ENCODE results near the gene STK11. TPM values are rescaled to one million over a fixed set of nuclear protein-coding genes. Genes with fewer than 3 reads are reported as not detected.

The STK11 gene
- total RNA-seq, 2 experiments from 2014 or later = 76.5 to 78.4 TPM

DNA sequence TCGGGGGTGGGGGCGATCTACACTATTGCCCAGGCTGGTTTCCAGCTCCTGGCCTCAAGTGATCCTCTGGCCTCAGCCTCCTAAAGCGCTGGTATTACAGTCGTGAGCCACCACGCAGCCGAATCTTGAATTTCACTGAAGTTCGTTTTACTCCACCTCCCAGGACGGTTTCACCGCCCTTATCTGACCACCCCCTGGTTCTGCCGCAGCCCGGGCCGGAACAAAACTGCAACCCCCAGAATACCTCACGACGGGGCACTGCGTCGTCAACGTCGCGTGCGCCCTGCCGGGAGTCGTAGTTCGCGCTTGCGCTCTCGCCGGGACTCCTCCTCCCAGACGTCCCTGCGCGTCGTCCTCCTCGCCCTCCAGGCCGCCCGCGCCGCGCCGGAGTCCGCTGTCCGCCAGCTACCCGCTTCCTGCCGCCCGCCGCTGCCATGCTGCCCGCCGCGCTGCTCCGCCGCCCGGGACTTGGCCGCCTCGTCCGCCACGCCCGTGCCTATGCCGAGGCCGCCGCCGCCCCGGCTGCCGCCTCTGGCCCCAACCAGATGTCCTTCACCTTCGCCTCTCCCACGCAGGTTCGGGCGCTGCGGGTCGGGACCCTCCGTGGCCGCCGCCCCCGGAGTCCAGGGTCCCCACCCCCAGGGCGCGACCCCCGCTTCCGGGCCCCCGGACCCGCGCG, 36.0 kb downstream of the STK11 start, which contains the start of gene ATP5F1D:
Gene ATP5F1D (plus strand): TSS at position 335 of the 679 bp plus-strand sequence. CDS start 100 bp downstream, at position 435.
- intact Hi-C loops (cut with micrococcal nuclease; ENCODE audit: unreplicated experiment) = loop anchor here (2.0 kb wide), 1 partner anchor 109 kb away; no protein-coding TSS in a partner anchor
- no TSS peak for BruUV-seq (replicated peaks)
- Histone ChIP-seq H3K9me2 (ENCODE audit: insufficient read depth, low read length) (no peaks in the 10 kb centered on the region), H2AFZ (ENCODE audit: low read length) (peak within 1 kb of the TSS; percentile 57; the same call in 1 of the 2 replicates), H3K4me2 (ENCODE audit: low read length) (peak within 1 kb of the TSS; percentile 86), H3K4me1 (ENCODE audit: insufficient read depth, low read length, poor library complexity, severe bottlenecking) (peaks cover 48% of the 10 kb centered on the region), H3K4me3 (ENCODE audit: low read depth, low read length, poor library complexity, severe bottlenecking) (peak within 1 kb of the TSS; percentile 89), H3K36me3 (ENCODE audit: insufficient read depth, low read length) (peaks cover 27% of the 10 kb centered on the region; the same call in 1 of the 2 replicates), H3K9me3 (ENCODE audit: low read length) (no peaks in the 10 kb centered on the region), H3K79me2 (ENCODE audit: insufficient read depth, low read depth, low read length) (peaks cover 18% of the 10 kb centered on the region; the same call in 1 of the 2 replicates), H4K20me1 (ENCODE audit: insufficient read depth, low read length) (no peaks in the 10 kb centered on the region), H3K27ac (ENCODE audit: low read depth, low read length, poor library complexity, severe bottlenecking) (peak within 1 kb of the TSS; percentile 50)
- ChIA-PET CTCF (ENCODE audit: unreplicated experiment) (no interaction called here), POLR2A (interaction anchor here (1.0 to 1.2 kb wide), 2 partner anchors 27 to 165 kb away, joined by 8 to 9 read pairs; no protein-coding TSS in a partner anchor)
- peak; percentile 96 for DNase-seq (ENCODE audit: low spot score)
- TF ChIP-seq EZH2phosphoT487 (IDR thresholded peaks at IDR 0.05; ENCODE audit: borderline replicate concordance, low read depth, low read length) = no peak
- TF ChIP-seq, protein P1, sequence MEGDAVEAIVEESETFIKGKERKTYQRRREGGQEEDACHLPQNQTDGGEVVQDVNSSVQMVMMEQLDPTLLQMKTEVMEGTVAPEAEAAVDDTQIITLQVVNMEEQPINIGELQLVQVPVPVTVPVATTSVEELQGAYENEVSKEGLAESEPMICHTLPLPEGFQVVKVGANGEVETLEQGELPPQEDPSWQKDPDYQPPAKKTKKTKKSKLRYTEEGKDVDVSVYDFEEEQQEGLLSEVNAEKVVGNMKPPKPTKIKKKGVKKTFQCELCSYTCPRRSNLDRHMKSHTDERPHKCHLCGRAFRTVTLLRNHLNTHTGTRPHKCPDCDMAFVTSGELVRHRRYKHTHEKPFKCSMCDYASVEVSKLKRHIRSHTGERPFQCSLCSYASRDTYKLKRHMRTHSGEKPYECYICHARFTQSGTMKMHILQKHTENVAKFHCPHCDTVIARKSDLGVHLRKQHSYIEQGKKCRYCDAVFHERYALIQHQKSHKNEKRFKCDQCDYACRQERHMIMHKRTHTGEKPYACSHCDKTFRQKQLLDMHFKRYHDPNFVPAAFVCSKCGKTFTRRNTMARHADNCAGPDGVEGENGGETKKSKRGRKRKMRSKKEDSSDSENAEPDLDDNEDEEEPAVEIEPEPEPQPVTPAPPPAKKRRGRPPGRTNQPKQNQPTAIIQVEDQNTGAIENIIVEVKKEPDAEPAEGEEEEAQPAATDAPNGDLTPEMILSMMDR (conservative IDR thresholded peaks at IDR 0.05; ENCODE audit: low read length) = no peak

DNA sequence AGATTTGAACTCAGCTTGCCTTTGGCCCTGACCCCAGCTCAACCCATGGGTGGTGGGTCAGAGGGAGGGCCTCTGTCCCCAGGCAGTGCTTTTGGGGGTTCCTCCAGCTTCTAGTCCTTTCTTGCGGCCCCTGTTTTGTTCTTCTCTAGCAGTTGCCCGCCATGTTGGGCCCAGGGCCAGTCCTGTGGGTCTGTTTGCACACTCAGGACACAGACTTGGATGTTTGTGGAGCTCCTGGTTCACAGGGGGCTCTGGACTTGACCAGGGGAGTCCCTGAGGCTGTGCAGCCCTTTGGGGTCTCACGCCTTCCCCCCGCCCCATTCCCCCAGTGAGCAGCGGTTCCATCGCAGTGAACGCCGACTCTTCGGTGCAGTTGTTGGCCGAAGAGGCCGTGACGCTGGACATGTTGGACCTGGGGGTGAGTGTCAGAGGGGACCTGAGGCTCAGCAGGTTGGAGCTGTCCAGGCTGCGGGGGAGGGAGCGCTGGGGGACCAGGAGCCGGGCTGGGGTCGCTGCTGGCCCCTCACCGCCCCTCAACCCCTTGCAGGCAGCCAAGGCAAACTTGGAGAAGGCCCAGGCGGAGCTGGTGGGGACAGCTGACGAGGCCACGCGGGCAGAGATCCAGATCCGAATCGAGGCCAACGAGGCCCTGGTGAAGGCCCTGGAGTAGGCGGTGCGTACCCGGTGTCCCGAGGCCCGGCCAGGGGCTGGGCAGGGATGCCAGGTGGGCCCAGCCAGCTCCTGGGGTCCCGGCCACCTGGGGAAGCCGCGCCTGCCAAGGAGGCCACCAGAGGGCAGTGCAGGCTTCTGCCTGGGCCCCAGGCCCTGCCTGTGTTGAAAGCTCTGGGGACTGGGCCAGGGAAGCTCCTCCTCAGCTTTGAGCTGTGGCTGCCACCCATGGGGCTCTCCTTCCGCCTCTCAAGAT, 38.5 kb downstream of the STK11 start:
- peak overlapping the region; percentile 89 for H3K4me3 ChIP-seq (ENCODE audit: low read depth, low read length, poor library complexity, severe bottlenecking)
- TSS peak; percentile 77 for BruUV-seq (replicated peaks)

More for the DNA sequence above, 38.5 kb downstream of the STK11 start:
- Histone ChIP-seq H3K36me3 (ENCODE audit: insufficient read depth, low read length) (peaks cover 27% of the 10 kb centered on the region), H3K9me2 (ENCODE audit: insufficient read depth, low read length) (no peaks in the 10 kb centered on the region), H3K4me1 (ENCODE audit: insufficient read depth, low read length, poor library complexity, severe bottlenecking) (peaks cover 58% of the 10 kb centered on the region), H3K27ac (ENCODE audit: low read depth, low read length, poor library complexity, severe bottlenecking) (peak overlapping the region; percentile 63), H3K79me2 (ENCODE audit: insufficient read depth, low read depth, low read length) (peaks cover 18% of the 10 kb centered on the region; the same call in 1 of the 2 replicates), H4K20me1 (ENCODE audit: insufficient read depth, low read length) (no peaks in the 10 kb centered on the region), H3K4me2 (ENCODE audit: low read length) (peak overlapping the region; percentile 86), H2AFZ (ENCODE audit: low read length) (no peak overlapping the region), H3K9me3 (ENCODE audit: low read length) (no peaks in the 10 kb centered on the region)
- no peak for TF ChIP-seq EZH2phosphoT487 (IDR thresholded peaks at IDR 0.05; ENCODE audit: borderline replicate concordance, low read depth, low read length)
- TF ChIP-seq, protein P1 (conservative IDR thresholded peaks at IDR 0.05; ENCODE audit: low read length) = peak; percentile 92
- POLR2A ChIA-PET = interaction anchor here (0.6 to 2.9 kb wide), 7 partner anchors 9 to 186 kb away, joined by 3 to 23 read pairs (median 4); partner anchors contain the start of gene CIRBP
- peak; percentile 91 for DNase-seq (ENCODE audit: low spot score)
- CTCF ChIA-PET (ENCODE audit: unreplicated experiment) = interaction anchor here (0.6 to 2.7 kb wide), 4 partner anchors 22 to 177 kb away, joined by 3 to 24 read pairs (median 10); partner anchors contain the start of genes ARHGAP45 and CIRBP
- intact Hi-C loops (cut with micrococcal nuclease; ENCODE audit: unreplicated experiment) = loop anchor here (1.0 kb wide), 1 partner anchor 23 kb away; no protein-coding TSS in a partner anchor
